Measurements from ENCODE around the gene FAXC. TPM values are rescaled to one million over a fixed set of nuclear protein-coding genes. Genes with fewer than 3 reads are reported as not detected.

FAXC gene
- total RNA-seq, 1 experiment from 2014 or later: 12.9 TPM

DNA sequence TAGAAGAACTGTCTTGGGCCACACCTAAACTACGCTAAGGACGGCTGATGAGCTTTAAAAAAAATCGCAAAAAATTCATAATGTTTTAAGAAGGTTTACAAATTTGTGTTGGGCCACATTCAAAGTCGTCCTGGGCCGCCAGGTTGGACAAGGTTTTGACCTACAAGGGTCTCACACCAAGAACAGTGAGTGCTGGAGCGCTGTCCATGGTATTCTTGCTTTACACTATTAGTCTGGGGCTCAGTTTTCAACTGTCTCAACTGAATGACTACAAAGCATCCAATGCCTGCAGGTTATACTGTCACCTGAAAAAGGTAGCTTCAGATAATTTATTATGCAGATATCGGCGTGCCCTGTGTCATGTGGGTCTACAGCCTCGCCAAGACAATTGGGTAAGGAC is 3.7 kb upstream of the FAXC start:
- H3K4me3 Mint-ChIP-seq: no peak overlapping the region
- H3K9me3 Mint-ChIP-seq: no peaks in the 10 kb centered on the region
- ATAC-seq: no peak
- CTCF ChIA-PET: no interaction called here
- peaks cover 17% of the 10 kb centered on the region for H3K27me3 Mint-ChIP-seq (ENCODE audit: low read depth)
- no peak for DNase-seq (ENCODE audit: low spot score)
- no peak overlapping the region for H3K27ac Mint-ChIP-seq
- peaks cover 15% of the 10 kb centered on the region for H3K4me1 Mint-ChIP-seq
- TF ChIP-seq ZNF121 (CRISPR knock-in tag; IDR thresholded peaks at IDR 0.05): 0 out of 2 replicates have a peak, but pooled peaks have one; percentile 37
- no peak for TF ChIP-seq SMAD4 (CRISPR knock-in tag; IDR thresholded peaks at IDR 0.05)
- no peak for TF ChIP-seq ZNF423 (CRISPR knock-in tag; IDR thresholded peaks at IDR 0.05)
- H3K36me3 Mint-ChIP-seq: no peaks in the 10 kb centered on the region
- POLR2A ChIA-PET: no interaction called here

DNA sequence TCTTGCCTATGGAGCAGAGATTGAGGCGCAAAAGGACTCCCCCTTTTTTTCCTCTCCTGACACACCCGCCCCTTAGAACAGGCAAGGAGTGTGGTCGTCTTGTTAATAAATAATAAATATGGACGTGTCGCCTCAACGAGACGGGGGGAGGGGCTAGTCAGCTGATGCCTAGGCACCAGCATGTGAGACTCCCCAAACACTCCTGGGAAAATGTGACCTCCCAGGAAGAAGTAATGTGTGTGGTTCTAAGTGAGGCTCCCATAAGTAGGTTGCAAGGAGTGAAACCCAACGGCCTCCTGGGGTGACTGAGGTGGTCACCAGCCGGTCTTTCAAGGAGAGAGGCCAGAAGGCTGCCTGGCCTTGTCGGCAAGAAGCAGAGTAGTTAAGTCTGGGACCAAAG is 1.1 kb upstream of the FAXC start:
- no peaks in the 10 kb centered on the region for H3K9me3 Mint-ChIP-seq
- ATAC-seq: no peak
- H3K4me3 Mint-ChIP-seq: peak overlapping the region; percentile 81
- peaks cover 10% of the 10 kb centered on the region for H3K27me3 Mint-ChIP-seq (ENCODE audit: low read depth)
- peaks cover 32% of the 10 kb centered on the region for H3K4me1 Mint-ChIP-seq
- ChIA-PET CTCF (interaction anchor here (1.1 kb wide), 1 partner anchor 20 kb away, joined by 4 read pairs; no protein-coding TSS in a partner anchor), POLR2A (no interaction called here)
- TF ChIP-seq, protein P1, sequence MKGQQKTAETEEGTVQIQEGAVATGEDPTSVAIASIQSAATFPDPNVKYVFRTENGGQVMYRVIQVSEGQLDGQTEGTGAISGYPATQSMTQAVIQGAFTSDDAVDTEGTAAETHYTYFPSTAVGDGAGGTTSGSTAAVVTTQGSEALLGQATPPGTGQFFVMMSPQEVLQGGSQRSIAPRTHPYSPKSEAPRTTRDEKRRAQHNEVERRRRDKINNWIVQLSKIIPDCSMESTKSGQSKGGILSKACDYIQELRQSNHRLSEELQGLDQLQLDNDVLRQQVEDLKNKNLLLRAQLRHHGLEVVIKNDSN (CRISPR knock-in tag; IDR thresholded peaks at IDR 0.05): no peak
- TF ChIP-seq NFYB (CRISPR knock-in tag; conservative IDR thresholded peaks at IDR 0.05; ENCODE audit: low read depth): no peak
- TF ChIP-seq MYBL2 (CRISPR knock-in tag; IDR thresholded peaks at IDR 0.05): no peak
- peak; percentile 36; the same call in 1 of the 2 replicates for TF ChIP-seq USF2 (CRISPR knock-in tag; IDR thresholded peaks at IDR 0.05)
- no peak for TF ChIP-seq ELF4 (CRISPR knock-in tag; IDR thresholded peaks at IDR 0.05; ENCODE audit: low read depth)
- H3K36me3 Mint-ChIP-seq: no peaks in the 10 kb centered on the region
- no peak overlapping the region for H3K27ac Mint-ChIP-seq
- DNase-seq (ENCODE audit: low spot score): peak; percentile 18

- DNase-seq (ENCODE audit: low spot score) (no peak), ATAC-seq (peak; percentile 7)
- peaks cover 10% of the 10 kb centered on the region for H3K27me3 Mint-ChIP-seq (ENCODE audit: low read depth)
- H3K9me3 Mint-ChIP-seq: no peaks in the 10 kb centered on the region
- H3K4me1 Mint-ChIP-seq: peaks cover 43% of the 10 kb centered on the region
- H3K4me3 Mint-ChIP-seq: peak overlapping the region; percentile 81
- POLR2A ChIA-PET: interaction anchor here (1.3 to 3.1 kb wide), 4 partner anchors 11 to 220 kb away, joined by 4 to 17 read pairs (median 6); partner anchors contain the start of genes CCNC and COQ3
- CTCF ChIA-PET: interaction anchor here (1.1 to 1.6 kb wide), 5 partner anchors 14 to 77 kb away, joined by 3 to 5 read pairs (median 4); partner anchors contain the start of gene PNISR
- no peak overlapping the region for H3K27ac Mint-ChIP-seq
- no peaks in the 10 kb centered on the region for H3K36me3 Mint-ChIP-seq
- TF ChIP-seq HMGA2 (CRISPR knock-in tag; IDR thresholded peaks at IDR 0.05) (no peak), NR1H2 (CRISPR knock-in tag; IDR thresholded peaks at IDR 0.05) (no peak), ZBTB21 (CRISPR knock-in tag; IDR thresholded peaks at IDR 0.05; ENCODE audit: borderline replicate concordance) (no peak), RORB (CRISPR knock-in tag; IDR thresholded peaks at IDR 0.05) (no peak), JUN (CRISPR knock-in tag; IDR thresholded peaks at IDR 0.05) (no peak), ZSCAN18 (CRISPR knock-in tag; IDR thresholded peaks at IDR 0.05) (no peak), RELA (CRISPR knock-in tag; IDR thresholded peaks at IDR 0.05; ENCODE audit: borderline replicate concordance) (no peak), CREM (CRISPR knock-in tag; IDR thresholded peaks at IDR 0.05) (no peak), CREB1 (CRISPR knock-in tag; IDR thresholded peaks at IDR 0.05) (no peak), TP53 (CRISPR knock-in tag; IDR thresholded peaks at IDR 0.05) (no peak), SOX15 (CRISPR knock-in tag; IDR thresholded peaks at IDR 0.05) (no peak), ZNF317 (CRISPR knock-in tag; IDR thresholded peaks at IDR 0.05; ENCODE audit: borderline replicate concordance, low read depth) (no peak), NFATC4 (CRISPR knock-in tag; IDR thresholded peaks at IDR 0.05) (no peak)
- TF ChIP-seq, protein P2, sequence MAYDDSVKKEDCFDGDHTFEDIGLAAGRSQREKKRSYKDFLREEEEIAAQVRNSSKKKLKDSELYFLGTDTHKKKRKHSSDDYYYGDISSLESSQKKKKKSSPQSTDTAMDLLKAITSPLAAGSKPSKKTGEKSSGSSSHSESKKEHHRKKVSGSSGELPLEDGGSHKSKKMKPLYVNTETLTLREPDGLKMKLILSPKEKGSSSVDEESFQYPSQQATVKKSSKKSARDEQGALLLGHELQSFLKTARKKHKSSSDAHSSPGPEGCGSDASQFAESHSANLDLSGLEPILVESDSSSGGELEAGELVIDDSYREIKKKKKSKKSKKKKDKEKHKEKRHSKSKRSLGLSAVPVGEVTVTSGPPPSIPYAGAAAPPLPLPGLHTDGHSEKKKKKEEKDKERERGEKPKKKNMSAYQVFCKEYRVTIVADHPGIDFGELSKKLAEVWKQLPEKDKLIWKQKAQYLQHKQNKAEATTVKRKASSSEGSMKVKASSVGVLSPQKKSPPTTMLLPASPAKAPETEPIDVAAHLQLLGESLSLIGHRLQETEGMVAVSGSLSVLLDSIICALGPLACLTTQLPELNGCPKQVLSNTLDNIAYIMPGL (CRISPR knock-in tag; IDR thresholded peaks at IDR 0.05): no peak
- TF ChIP-seq, protein P3, sequence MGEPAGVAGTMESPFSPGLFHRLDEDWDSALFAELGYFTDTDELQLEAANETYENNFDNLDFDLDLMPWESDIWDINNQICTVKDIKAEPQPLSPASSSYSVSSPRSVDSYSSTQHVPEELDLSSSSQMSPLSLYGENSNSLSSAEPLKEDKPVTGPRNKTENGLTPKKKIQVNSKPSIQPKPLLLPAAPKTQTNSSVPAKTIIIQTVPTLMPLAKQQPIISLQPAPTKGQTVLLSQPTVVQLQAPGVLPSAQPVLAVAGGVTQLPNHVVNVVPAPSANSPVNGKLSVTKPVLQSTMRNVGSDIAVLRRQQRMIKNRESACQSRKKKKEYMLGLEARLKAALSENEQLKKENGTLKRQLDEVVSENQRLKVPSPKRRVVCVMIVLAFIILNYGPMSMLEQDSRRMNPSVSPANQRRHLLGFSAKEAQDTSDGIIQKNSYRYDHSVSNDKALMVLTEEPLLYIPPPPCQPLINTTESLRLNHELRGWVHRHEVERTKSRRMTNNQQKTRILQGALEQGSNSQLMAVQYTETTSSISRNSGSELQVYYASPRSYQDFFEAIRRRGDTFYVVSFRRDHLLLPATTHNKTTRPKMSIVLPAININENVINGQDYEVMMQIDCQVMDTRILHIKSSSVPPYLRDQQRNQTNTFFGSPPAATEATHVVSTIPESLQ (CRISPR knock-in tag; IDR thresholded peaks at IDR 0.05): no peak
Measured at GRCh38 chr6:99348288-99349170, 945 bp downstream of the FAXC start.
